GM23338 (cell line): Measurements from ENCODE around the gene CXCR5. TPM values are rescaled to one million over a fixed set of nuclear protein-coding genes. Genes with fewer than 3 reads are reported as not detected.

Experiments
- ATAC-seq: fragments of 200-7000 bp; cut with Tn5 transposase; 3 replicates; pipeline ENCODE4 v1.9.1; 2020
- DNase-seq: peaks from one replicate; pipeline ENCODE4 v3.0.0-alpha.2; 2015; ENCODE audit warnings: low spot score
- H2AFZ ChIP-seq: fragments of 200-600 bp; sonication (generic); 2 replicates; pipeline ENCODE4 v1.8.0; 2016; ENCODE audit warnings: antibody characterized with exemption, mild to moderate bottlenecking, moderate library complexity
- H3F3A ChIP-seq: fragments of 200-600 bp; sonication (generic); replicated peaks from 2 replicates; pipeline ENCODE4 v1.8.0; 2017; ENCODE audit warnings: antibody characterized with exemption, mixed run types, low read depth
- H3K27ac ChIP-seq: fragments of 200-600 bp; sonication (generic); 2 replicates; pipeline ENCODE4 v1.6.1; 2016; ENCODE audit warnings: low read depth
- H3K27me3 ChIP-seq: fragments of 200-600 bp; sonication (generic); 2 replicates; pipeline ENCODE4 v1.8.0; 2016; ENCODE audit warnings: mild to moderate bottlenecking, mixed run types, moderate library complexity; ENCODE audit not compliant: insufficient read depth
- H3K36me3 ChIP-seq: fragments of 200-600 bp; sonication (generic); 2 replicates; pipeline ENCODE4 v1.8.0; 2016; ENCODE audit warnings: mild to moderate bottlenecking; ENCODE audit not compliant: insufficient read depth
- H3K4me1 ChIP-seq: fragments of 200-600 bp; sonication (generic); 2 replicates; pipeline ENCODE4 v1.8.0; 2016; ENCODE audit warnings: mild to moderate bottlenecking, moderate library complexity; ENCODE audit not compliant: insufficient read depth
- H3K4me2 ChIP-seq: fragments of 200-600 bp; sonication (generic); 2 replicates; pipeline ENCODE4 v1.7.1; 2017; ENCODE audit warnings: mixed run types
- H3K4me3 ChIP-seq: fragments of 200-600 bp; sonication (generic); 2 replicates; pipeline ENCODE4 v1.6.1; 2016; ENCODE audit warnings: mixed run types
- H3K79me2 ChIP-seq: fragments of 200-600 bp; sonication (generic); replicated peaks from 2 replicates; pipeline ENCODE4 v1.8.0; 2017; ENCODE audit warnings: mild to moderate bottlenecking; ENCODE audit not compliant: insufficient read depth
- H3K9me2 ChIP-seq: fragments of 200-600 bp; sonication (generic); 2 replicates; pipeline ENCODE4 v1.8.0; 2017; ENCODE audit not compliant: insufficient read depth
- H4K20me1 ChIP-seq: fragments of 200-600 bp; sonication (generic); replicated peaks from 2 replicates; pipeline ENCODE4 v1.8.0; 2017; ENCODE audit warnings: mild to moderate bottlenecking; ENCODE audit not compliant: insufficient read depth
- H3K27ac Mint-ChIP-seq: 2 replicates; pipeline ENCODE4 v1.8.0; 2020; ENCODE audit warnings: inconsistent platforms, mild to moderate bottlenecking, moderate library complexity, mixed read lengths
- H3K27me3 Mint-ChIP-seq: 3 replicates; pipeline ENCODE4 v1.8.0; 2022; ENCODE audit warnings: low read depth, mild to moderate bottlenecking, moderate library complexity, mixed read lengths, inconsistent platforms; ENCODE audit not compliant: insufficient read depth, poor library complexity
- H3K36me3 Mint-ChIP-seq: 3 replicates; pipeline ENCODE4 v1.8.0; 2021; ENCODE audit warnings: low read depth, mild to moderate bottlenecking, inconsistent platforms, moderate library complexity, mixed read lengths
- H3K4me1 Mint-ChIP-seq: 3 replicates; pipeline ENCODE4 v1.8.0; 2020; ENCODE audit warnings: mild to moderate bottlenecking, inconsistent platforms, mixed read lengths
- H3K4me3 Mint-ChIP-seq: 3 replicates; pipeline ENCODE4 v1.8.0; 2021; ENCODE audit warnings: moderate library complexity, mild to moderate bottlenecking, inconsistent platforms, mixed read lengths
- H3K9me3 Mint-ChIP-seq: 3 replicates; pipeline ENCODE4 v1.8.0; 2020; ENCODE audit warnings: moderate library complexity, mild to moderate bottlenecking, inconsistent platforms, mixed read lengths
- EZH2 ChIP-seq: fragments of 200-600 bp; sonication (generic); IDR thresholded peaks from one replicate; pipeline ENCODE4 v1.8.0; 2017; ENCODE audit warnings: antibody characterized with exemption, mild to moderate bottlenecking, low read depth; ENCODE audit not compliant: unreplicated experiment
- EZH2phosphoT487 ChIP-seq: fragments of 200-600 bp; sonication (generic); IDR thresholded peaks from one replicate; pipeline ENCODE4 v1.8.1; 2018; ENCODE audit warnings: antibody characterized with exemption; ENCODE audit not compliant: unreplicated experiment
- POLR2AphosphoS5 ChIP-seq: IDR thresholded peaks from 2 replicates; pipeline ENCODE4 v1.6.1; 2016; ENCODE audit warnings: antibody characterized with exemption, low read depth
- ZNF114 ChIP-seq: fragments of 250-450 bp; sonication (Bioruptor Pico); IDR thresholded peaks from 2 replicates; pipeline ENCODE4 v1.5.0; 2020; ENCODE audit warnings: mild to moderate bottlenecking, moderate library complexity
- ZNF331 ChIP-seq: fragments of 250-450 bp; sonication (Bioruptor Pico); IDR thresholded peaks from 2 replicates; pipeline ENCODE4 v1.5.0; 2020; ENCODE audit warnings: low read depth, mild to moderate bottlenecking, moderate library complexity
- polyA plus RNA-seq: library from polyadenylated mRNA; unstranded; fragments of >200 nt; fragmentation: Nextera tagmentation; extraction: Ambion mirVana; gene quantifications from 2 replicates; pipeline ENCODE4 v1.2.1, GENCODE V29; 2016
- total RNA-seq: library from RNA; depleted of rRNA; stranded (reverse); fragments of >200 nt; shearing (Covaris generic); gene quantifications from 2 replicates; pipeline ENCODE4 v1.2.3, GENCODE V29; 2014
- TF ChIP-seq, protein P1 (sequence below): fragments of 250-450 bp; sonication (Bioruptor Pico); IDR thresholded peaks from 2 replicates; pipeline ENCODE4 v1.5.0; 2020; ENCODE audit warnings: mild to moderate bottlenecking, moderate library complexity

The CXCR5 gene
- total and polyA plus RNA-seq, 2 experiments from 2014 or later = 0.18 TPM; not detected in 1

DNA sequence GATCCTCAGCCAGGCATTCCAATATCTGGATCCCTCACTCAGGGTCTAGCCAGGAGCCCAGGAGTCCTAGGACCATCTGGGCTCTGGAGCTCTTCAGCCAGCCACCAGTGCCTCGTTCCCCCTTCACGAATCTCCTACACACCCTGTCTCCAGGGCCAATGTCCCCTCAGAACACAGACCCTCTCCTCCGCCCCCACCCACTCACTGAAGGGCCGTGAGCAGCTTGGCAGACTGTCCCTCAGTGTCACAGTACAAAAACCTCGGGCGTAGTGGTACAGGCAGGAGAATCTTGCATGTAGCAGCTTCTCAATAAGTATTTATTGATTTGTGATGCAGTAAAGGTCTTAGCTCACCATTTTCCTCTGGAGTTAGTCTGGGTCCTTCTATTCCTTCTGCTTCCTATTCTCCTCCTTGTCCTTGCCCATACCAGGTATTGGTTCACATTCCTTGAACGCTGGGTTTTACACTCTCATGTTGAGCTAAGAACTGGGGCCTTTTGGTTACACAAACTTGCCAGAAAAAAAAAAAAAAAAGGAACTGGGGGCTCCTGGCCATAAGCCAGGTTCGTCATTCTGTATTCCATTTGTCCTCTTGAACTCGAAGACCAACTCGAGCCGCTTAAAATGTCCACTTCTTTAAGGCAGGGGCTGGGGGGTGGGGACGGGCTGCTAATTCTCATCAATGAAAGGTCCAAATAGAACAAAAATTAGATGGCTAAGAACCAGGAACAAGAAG lies 2.3 kb downstream of the CXCR5 start (continued):
- TF ChIP-seq, protein P1, sequence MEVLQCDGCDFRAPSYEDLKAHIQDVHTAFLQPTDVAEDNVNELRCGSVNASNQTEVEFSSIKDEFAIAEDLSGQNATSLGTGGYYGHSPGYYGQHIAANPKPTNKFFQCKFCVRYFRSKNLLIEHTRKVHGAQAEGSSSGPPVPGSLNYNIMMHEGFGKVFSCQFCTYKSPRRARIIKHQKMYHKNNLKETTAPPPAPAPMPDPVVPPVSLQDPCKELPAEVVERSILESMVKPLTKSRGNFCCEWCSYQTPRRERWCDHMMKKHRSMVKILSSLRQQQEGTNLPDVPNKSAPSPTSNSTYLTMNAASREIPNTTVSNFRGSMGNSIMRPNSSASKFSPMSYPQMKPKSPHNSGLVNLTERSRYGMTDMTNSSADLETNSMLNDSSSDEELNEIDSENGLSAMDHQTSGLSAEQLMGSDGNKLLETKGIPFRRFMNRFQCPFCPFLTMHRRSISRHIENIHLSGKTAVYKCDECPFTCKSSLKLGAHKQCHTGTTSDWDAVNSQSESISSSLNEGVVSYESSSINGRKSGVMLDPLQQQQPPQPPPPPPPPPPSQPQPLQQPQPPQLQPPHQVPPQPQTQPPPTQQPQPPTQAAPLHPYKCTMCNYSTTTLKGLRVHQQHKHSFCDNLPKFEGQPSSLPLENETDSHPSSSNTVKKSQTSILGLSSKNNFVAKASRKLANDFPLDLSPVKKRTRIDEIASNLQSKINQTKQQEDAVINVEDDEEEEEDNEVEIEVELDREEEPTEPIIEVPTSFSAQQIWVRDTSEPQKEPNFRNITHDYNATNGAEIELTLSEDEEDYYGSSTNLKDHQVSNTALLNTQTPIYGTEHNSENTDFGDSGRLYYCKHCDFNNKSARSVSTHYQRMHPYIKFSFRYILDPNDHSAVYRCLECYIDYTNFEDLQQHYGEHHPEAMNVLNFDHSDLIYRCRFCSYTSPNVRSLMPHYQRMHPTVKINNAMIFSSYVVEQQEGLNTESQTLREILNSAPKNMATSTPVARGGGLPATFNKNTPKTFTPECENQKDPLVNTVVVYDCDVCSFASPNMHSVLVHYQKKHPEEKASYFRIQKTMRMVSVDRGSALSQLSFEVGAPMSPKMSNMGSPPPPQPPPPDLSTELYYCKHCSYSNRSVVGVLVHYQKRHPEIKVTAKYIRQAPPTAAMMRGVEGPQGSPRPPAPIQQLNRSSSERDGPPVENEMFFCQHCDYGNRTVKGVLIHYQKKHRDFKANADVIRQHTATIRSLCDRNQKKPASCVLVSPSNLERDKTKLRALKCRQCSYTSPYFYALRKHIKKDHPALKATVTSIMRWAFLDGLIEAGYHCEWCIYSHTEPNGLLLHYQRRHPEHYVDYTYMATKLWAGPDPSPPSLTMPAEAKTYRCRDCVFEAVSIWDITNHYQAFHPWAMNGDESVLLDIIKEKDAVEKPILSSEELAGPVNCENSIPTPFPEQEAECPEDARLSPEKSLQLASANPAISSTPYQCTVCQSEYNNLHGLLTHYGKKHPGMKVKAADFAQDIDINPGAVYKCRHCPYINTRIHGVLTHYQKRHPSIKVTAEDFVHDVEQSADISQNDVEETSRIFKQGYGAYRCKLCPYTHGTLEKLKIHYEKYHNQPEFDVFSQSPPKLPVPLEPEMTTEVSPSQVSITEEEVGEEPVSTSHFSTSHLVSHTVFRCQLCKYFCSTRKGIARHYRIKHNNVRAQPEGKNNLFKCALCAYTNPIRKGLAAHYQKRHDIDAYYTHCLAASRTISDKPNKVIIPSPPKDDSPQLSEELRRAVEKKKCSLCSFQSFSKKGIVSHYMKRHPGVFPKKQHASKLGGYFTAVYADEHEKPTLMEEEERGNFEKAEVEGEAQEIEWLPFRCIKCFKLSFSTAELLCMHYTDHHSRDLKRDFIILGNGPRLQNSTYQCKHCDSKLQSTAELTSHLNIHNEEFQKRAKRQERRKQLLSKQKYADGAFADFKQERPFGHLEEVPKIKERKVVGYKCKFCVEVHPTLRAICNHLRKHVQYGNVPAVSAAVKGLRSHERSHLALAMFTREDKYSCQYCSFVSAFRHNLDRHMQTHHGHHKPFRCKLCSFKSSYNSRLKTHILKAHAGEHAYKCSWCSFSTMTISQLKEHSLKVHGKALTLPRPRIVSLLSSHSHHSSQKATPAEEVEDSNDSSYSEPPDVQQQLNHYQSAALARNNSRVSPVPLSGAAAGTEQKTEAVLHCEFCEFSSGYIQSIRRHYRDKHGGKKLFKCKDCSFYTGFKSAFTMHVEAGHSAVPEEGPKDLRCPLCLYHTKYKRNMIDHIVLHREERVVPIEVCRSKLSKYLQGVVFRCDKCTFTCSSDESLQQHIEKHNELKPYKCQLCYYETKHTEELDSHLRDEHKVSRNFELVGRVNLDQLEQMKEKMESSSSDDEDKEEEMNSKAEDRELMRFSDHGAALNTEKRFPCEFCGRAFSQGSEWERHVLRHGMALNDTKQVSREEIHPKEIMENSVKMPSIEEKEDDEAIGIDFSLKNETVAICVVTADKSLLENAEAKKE (CRISPR knock-in tag) = no peak
- TF ChIP-seq EZH2phosphoT487 = no peak

DNA sequence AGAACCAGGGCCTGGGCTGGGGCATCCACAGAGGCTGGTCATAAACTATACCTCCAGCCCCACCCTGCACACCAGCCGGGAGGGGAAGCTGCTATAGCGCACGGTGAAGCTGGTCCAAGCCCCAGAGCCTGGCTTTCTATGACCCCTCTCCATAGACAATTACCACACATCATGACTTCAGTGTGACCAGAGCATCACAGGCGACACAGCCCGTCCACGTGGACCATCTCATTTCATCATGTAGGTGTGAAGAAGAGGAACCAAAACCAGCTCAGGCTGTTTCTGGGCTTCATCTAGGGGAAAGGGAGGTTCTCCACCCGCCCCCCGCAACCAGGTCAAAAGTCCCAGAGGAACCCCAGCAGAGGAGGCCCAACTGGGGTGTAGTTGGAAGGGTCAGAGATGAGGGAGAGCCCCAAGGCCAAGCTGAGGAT lies 3.0 kb downstream of the CXCR5 start:
- Mint-ChIP-seq H3K27ac (no peak overlapping the region), H3K27me3 (peaks cover 26% of the 10 kb centered on the region), H3K9me3 (no peaks in the 10 kb centered on the region; the same call in 2 of the 3 replicates), H3K36me3 (no peaks in the 10 kb centered on the region), H3K4me1 (peaks cover 29% of the 10 kb centered on the region), H3K4me3 (no peak overlapping the region)
- TF ChIP-seq ZNF114 (CRISPR knock-in tag) = no peak
- no peak for TF ChIP-seq EZH2
- TF ChIP-seq POLR2AphosphoS5 = no peak
- no peak for TF ChIP-seq ZNF331 (CRISPR knock-in tag)
- TF ChIP-seq, protein P1 (CRISPR knock-in tag) = no peak
- Histone ChIP-seq H3K27me3 (no peaks in the 10 kb centered on the region), H4K20me1 (no peaks in the 10 kb centered on the region), H3K36me3 (no peaks in the 10 kb centered on the region), H2AFZ (no peak overlapping the region), H3K4me1 (peaks cover 6% of the 10 kb centered on the region), H3K4me3 (no peak overlapping the region), H3F3A (0 out of 2 replicates have a peak, but pooled peaks cover 3% of the 10 kb centered on the region), H3K9me2 (no peaks in the 10 kb centered on the region), H3K27ac (no peak overlapping the region), H3K4me2 (no peak overlapping the region), H3K79me2 (no peaks in the 10 kb centered on the region)
- ATAC-seq (no peak), DNase-seq (no peak)
